Hematopoietic multipotent progenitor cell (in vitro differentiated cells): Measurements from ENCODE around the gene TBXAS1. TPM values are rescaled to one million over a fixed set of nuclear protein-coding genes. Genes with fewer than 3 reads are reported as not detected.
"Not testable (repeated sequence)": the region's sequence is repeated elsewhere in the genome, so short reads cannot be mapped to it uniquely, and the experiment has no call there.

Experiments
- DNase-seq, 3 donors: peaks; one replicate each; pipeline ENCODE4 v3.0.0-alpha.2; 2011 to 2015; ENCODE audit warnings: low read depth in 2 of 3, low spot score in 2 of 3
- total RNA-seq: library from RNA; depleted of rRNA; stranded (reverse); fragments of >200 nt; gene quantifications from one replicate; pipeline ENCODE4 v1.2.3, GENCODE V29; 2012

Gene TBXAS1
- total RNA-seq, 1 donor, result 121 TPM

- no peak for DNase-seq
These were observed 3.3 kb upstream of the TBXAS1 start for GRCh38 chr7:139825666-139826290.

- DNase-seq, result peak in 1 of 3 donors; percentile 18
These were observed 2.0 kb upstream of the TBXAS1 start for GRCh38 chr7:139827042-139827441.

GRCh38 chr7:139828446-139828845 is 618 bp upstream of the TBXAS1 start:
- peak in 1 of 3 donors; percentile 12 for DNase-seq

GRCh38 chr7:139829775-139830117 is 682 bp downstream of the TBXAS1 start:
- DNase-seq, result peak in 1 of 3 donors; percentile 35

GRCh38 chr7:139830292-139830691 is 1.2 kb downstream of the TBXAS1 start:
- no peak for DNase-seq

GRCh38 chr7:139830782-139831501 is 1.9 kb downstream of the TBXAS1 start:
- no peak for DNase-seq

GRCh38 chr7:139835848-139836247 is 6.8 kb downstream of the TBXAS1 start:
- DNase-seq, result not testable (repeated sequence)

GRCh38 chr7:139837291-139837690 is 8.2 kb downstream of the TBXAS1 start:
- not testable (repeated sequence) for DNase-seq

- no peak for DNase-seq
These were observed 9.2 kb downstream of the TBXAS1 start for GRCh38 chr7:139838276-139838675.

- no peak for DNase-seq
These were observed 9.8 kb downstream of the TBXAS1 start for GRCh38 chr7:139838876-139839275.

GRCh38 chr7:139840776-139841175 is 11.7 kb downstream of the TBXAS1 start:
- no peak for DNase-seq

- no peak for DNase-seq
These were observed 13.5 kb downstream of the TBXAS1 start for GRCh38 chr7:139842401-139843210.

GRCh38 chr7:139843211-139843537 is 14.1 kb downstream of the TBXAS1 start:
- not testable (repeated sequence) for DNase-seq

- DNase-seq, result no peak
These were observed 15.8 kb downstream of the TBXAS1 start for GRCh38 chr7:139844779-139845442.

GRCh38 chr7:139845443-139845805 is 16.4 kb downstream of the TBXAS1 start:
- no peak for DNase-seq

GRCh38 chr7:139846297-139846696 is 17.2 kb downstream of the TBXAS1 start:
- no peak for DNase-seq

GRCh38 chr7:139848274-139848673 is 19.2 kb downstream of the TBXAS1 start:
- no peak for DNase-seq

- DNase-seq, result no peak
These were observed 21.8 kb downstream of the TBXAS1 start for GRCh38 chr7:139850906-139851305.

- DNase-seq, result no peak
These were observed 22.9 kb downstream of the TBXAS1 start for GRCh38 chr7:139851770-139852481.

- DNase-seq, result no peak
These were observed 23.4 kb downstream of the TBXAS1 start for GRCh38 chr7:139852482-139852845.
